HG03565 (cell line): ENCODE data around the gene AAR2.

Experiments
- ATAC-seq: cut with Tn5 transposase; IDR thresholded peaks from one replicate; pipeline ENCODE4 v1.9.1; 2021; ENCODE audit warnings: mild to moderate bottlenecking, moderate library complexity; ENCODE audit not compliant: unreplicated experiment

AAR2 gene

GRCh38 chr20:36275441-36276189, 39.3 kb downstream of the AAR2 start:
- no peak for ATAC-seq

- ATAC-seq = no peak
Observed at GRCh38 chr20:36277546-36277945, 41.3 kb downstream of the AAR2 start.

DNA sequence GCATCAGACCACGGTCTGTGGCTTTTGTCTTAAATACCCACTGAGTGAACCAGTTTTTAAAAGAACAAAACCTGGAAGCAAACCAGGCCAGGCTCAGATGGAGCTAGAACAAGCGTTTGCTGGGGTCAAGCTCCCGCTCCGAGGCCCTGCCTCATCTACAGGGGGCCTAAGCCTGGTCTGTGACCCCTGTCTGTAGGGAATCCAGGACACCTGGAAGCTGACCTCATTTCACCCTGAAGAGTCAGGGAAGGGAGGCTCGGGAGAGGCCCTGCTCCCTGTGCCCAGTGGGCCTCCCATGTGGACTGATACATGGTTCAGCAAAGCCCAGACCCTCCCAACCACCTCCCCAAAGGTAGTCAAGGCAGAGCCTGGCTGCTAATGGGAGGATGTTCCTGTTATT, 43.1 kb downstream of the AAR2 start:
- ATAC-seq = no peak

DNA sequence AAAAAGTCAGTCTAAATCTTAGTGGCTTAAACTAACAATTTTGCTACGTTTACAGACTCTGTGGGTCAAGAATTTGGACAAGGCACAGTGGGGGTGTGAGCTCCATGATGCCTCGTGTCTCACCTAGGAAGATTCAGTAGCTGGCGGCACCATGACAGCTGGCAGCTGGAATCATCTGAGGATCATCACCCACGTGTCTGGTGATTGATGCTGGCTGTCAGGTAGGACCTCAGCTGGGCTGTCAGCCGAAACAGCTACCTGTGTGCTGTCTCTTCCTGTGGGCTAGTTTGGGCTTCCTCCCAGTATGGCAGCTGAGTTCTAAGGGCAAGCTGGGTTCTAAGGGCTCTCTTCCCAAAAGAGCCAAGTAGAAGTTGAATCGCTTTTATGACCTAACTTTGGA, 43.5 kb downstream of the AAR2 start:
- no peak for ATAC-seq

DNA sequence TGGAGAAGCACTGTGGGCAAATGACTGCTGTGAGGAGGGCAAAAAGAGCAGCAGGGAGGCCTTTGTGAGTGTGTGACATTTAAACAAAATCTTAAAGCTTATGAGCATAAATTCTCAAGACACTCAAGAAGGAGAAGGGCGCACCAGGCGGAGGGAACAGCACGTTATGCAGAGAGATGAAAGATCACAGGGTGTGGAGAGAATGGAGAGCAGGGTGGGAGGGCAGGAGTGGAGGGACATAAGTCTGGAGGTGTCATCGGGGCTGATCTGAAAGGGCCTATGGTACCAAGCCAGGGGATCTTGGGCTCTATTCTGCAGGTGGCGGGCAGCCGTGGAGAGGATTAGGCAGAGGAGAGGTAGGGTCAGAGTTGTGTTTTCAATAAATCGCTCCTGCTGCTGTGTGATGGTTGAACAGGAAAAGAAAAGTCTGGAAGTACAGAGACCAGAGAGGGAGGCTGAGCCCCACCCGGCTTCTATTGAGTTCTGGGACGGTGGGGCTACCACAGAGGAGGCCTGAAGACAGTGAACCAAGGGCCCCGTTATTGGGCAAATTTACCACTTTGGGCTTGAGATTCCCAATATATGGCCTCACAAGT, 45.6 kb downstream of the AAR2 start:
- ATAC-seq = no peak

DNA sequence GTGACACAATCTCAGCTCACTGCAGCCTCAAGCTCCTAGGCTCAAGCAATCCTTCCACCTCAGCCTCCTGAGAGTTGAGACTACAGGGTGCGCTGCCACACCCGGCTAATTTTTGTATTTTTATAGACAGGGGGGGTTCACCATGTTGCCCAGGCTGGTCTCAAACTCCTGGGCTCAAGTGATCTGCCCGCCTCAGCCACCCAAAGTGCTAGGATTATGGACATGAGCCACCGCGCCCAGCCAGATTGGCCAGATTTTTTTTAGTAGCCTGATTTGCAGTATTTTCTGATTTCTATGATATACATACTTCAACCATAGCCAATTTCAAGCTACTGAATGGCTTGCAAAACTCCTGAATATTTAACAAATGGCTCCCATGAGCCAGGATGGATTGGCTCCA, 48.5 kb downstream of the AAR2 start:
- no peak for ATAC-seq

DNA sequence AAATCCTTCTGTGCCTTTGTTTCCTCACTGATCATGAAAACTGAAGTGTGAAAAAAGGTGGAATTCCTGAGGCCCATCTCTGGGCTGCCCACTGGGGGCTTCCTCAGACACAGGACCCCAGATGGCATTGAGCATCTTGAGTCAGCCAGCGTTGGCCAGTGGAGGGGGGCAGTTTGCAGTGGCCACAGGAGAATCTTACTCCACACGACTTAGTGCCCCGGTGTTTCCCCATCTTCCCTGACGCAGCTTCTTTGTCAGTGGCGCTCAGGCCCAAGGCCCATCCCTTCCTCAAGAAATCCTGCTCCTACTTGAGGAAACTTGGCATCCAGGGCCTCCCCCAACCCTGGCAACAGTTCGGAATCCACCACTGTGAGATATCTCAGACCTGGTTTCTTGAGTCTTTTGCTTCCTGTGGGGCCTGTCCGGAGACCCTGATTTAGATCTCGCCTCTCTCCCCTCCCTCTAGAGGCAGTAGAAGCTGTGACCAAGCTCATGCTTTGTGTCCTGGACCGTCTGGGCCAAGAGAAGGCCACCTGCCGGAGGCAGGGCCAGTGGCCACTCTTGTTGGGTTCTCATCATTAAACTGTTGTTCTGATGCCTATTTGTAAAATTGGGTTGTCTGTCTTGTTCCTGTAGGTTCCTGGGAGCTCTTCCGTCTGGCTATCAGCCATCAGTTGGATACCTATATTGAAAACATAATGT, 49.6 kb downstream of the AAR2 start:
- no peak for ATAC-seq

GRCh38 chr20:36297656-36298055, 61.4 kb downstream of the AAR2 start:
- ATAC-seq = no peak

DNA sequence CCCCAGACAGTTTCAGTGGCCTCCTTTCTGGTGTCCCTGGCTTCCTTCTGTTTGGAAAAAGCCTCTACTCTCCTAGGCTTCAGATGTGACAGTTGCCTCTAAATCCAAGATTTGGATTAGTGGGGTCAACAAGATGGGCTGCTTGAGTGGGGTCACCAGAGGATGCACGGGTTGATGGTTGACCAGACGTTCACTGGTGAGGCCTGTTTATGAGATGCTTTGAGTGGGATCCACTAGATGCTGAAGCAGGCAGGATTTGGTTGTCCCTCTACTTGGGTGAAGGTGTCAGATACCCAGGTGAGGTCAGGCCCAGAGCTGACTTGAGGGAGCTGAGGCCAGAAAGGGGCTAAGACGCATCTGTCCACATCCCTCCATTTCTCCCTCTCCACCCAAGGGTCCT, 61.8 kb downstream of the AAR2 start:
- ATAC-seq = no peak

GRCh38 chr20:36298795-36299339, 62.6 kb downstream of the AAR2 start:
- ATAC-seq = no peak

- no peak for ATAC-seq
Observed at GRCh38 chr20:36299459-36299858, 63.2 kb downstream of the AAR2 start.

DNA sequence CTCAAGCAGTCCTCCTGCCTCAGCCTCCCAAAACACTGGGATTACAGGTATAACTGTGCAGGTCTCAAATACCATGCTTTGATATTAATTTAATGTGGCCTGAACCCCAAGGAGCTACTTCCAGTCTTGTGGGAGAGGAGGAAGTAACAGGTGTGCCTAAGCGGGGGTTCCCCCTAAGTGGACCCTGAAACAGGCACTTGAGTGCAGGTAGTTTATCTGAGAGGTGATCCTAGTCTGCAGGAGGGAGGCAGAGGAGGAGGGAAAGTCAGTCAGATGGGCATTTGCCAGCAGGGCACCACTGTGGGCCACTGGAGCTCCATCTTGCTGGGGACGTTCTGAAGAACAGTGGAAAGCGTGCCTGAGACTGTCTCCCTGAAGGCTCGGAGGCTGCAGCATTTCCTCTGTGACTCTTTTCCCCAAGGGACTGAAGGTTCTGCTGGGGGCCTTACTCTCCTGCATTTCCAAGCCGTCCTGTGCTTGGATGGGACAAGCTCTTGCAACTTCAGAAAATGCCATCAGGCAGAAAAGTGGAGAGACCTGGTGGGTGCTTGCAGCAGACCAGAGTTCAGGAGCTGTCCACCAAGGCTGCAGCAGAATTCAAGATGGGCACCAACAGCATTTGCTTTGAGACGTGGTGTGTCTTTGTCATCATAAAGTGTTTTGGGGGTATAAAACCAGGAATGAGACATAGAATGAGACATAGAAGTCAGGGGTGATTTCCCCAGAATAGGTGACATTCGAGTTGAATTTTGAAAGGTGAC, 65.3 kb downstream of the AAR2 start:
- ATAC-seq = no peak

- no peak for ATAC-seq
Observed at GRCh38 chr20:36303020-36303595, 66.8 kb downstream of the AAR2 start.

DNA sequence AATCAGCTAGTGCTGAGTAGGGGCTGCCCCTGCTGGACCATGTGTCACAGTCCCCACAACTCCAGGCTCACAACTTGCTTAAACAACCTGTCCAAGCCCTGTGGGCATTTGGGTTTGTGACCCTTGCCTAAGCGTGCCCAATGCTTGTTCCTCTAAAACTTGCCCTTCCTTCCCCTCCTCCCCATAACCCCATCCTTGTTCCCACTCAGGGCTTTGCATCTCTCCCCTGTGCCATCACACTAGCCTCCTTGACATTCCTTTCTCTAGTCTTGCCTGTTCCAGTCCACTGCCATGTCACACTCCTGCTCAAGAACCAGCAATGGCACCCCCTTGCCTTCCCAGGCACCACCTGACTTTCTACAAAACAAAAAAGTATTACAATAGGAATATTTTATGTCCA, 67.6 kb downstream of the AAR2 start:
- no peak for ATAC-seq

DNA sequence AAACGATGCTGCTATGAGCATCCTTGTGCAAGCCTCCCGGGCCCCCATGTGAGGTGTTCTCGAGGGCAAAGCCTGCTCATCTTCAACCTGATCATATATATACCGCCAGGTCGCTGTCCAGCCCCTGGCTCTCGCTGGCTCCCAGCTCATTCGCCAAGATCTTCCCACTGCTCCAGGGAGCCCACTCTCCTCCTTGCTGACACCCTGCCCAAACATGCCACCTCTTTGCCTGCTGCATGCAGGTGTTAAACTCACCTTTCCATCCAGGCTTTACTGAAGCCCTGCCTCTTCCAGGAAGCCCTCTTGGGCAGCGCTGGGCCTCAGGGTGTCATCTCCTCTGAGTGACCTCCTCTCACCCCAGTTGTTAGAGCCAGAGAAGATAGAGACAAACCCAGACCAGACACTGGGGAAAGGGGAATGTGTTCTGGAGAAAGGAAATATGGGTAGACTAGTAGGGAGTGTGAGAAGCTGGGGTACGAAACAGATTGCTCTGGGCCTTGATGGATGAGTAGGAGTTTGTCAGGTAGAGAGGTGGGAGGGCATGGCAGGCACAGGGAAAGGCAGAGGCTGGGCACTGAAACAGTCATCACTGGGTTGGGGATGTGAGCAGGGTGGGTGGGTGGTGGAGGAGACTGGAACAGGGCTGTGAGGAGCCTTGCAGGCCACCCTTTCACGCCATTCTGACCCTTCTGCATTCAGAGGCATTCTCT, 68.7 kb downstream of the AAR2 start:
- no peak for ATAC-seq

DNA sequence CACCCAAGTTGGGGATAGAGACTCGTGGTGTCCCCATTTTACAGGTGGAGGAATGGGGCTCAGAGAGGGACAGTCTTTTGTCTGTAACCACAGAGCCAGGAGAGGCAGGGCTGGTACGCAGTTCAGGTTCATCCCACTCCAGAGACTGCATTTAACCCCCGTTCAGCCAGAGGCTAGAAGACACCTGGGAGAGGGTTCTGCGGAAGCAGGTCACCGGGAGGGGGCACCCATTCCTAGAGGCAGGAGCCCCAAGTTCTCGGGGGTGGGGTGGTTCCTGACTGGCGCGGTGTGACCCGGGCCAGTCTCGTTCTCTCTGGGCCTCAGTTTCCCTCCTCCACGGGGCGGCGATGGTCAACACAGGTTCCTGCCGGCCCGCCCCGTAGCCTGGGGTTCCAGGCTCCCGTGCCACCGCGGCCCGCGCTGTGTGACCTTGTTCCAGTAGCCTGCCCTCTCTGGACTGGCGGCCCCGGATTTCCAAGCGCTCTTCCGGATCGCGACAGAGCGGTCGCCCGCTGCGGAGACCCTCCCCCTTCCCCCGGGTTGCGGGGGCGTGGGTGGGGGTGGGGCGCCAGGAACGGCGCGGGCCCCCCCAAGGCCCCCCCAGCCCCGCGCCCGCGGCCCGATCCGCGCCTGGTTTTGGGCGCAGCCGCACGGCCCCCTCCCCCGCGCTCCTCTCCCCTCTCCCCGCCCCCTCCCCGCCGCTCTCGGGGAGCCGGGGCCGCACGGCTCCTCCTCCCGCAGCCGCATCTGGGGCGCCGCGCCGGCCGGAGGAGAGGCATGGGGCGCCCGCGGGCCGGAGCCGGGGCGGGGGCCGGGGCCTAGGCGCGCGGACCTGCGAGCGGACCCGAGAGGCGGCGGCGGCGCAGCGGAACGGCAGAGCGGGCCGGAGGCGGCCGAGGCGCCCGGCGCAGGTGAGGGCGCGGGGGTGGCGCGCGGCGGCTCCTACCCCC, 69.6 kb downstream of the AAR2 start, which contains the start of gene DLGAP4:
DLGAP4 (plus strand) TSS at position 738 of the 950 bp plus-strand sequence. CDS start 125,379 bp downstream, outside the sequence.
- ATAC-seq = no peak
